Lower leg skin (tissue), 4 donors: ENCODE data around the gene PLCH1. TPM values are rescaled to one million over a fixed set of nuclear protein-coding genes. Genes with fewer than 3 reads are reported as not detected.

Source experiments
- DNase-seq, 2 donors: peaks; one replicate each; pipeline ENCODE4 v3.0.0-alpha.2; 2019; ENCODE audit warnings: low spot score in 2 of 2
- H3K4me3 ChIP-seq: fragments of 200-600 bp; sonication (generic); 2 replicates; pipeline ENCODE4 v1.5.1; 2017; ENCODE audit warnings: mild to moderate bottlenecking, low read depth; ENCODE audit not compliant: poor library complexity, severe bottlenecking
- CTCF ChIP-seq, 3 donors: fragments of 450-650 bp; IDR thresholded peaks; one replicate each; pipeline ENCODE4 v1.5.1; 2016; ENCODE audit warnings: antibody characterized with exemption in 3 of 3, mild to moderate bottlenecking in 3 of 3, moderate library complexity in 2 of 3
- POLR2A ChIP-seq, 2 donors: fragments of 450-650 bp; IDR thresholded peaks; one replicate each; pipeline ENCODE4 v1.6.1; 2016 to 2017; ENCODE audit warnings: antibody characterized with exemption in 2 of 2, mild to moderate bottlenecking in 1 of 2, moderate library complexity in 1 of 2
- WGBS, 2 donors: methylation state at CpG; one replicate each; pipeline ENCODE4 v1.1.5; 2018; 5-methylcytosine and 5-hydroxymethylcytosine counted together
- intact Hi-C: fragments of 100-400 bp; cut with DNase I; formaldehyde crosslinking; loops from one replicate; pipeline ENCODE4 v1.15.0; 2023; ENCODE audit warnings: low total_unique reads
- total RNA-seq, 4 donors: library from RNA; depleted of rRNA; stranded (reverse); fragments of >200 nt; gene quantifications; one replicate each; pipeline ENCODE4 v1.1.0, GENCODE V29; 2016

The PLCH1 gene
- total RNA-seq, 4 donors from 2014 or later = 0.55 to 1.2 (median 0.79) TPM

- H3K4me3 ChIP-seq = no peak overlapping the region
- WGBS, 2 donors = 97 to 100% methylated on average over 1 of the region's 1 CpG
- no peak for DNase-seq
- intact Hi-C loops = no loop called here
- TF ChIP-seq POLR2A (IDR thresholded peaks at IDR 0.05) (no peak), CTCF (IDR thresholded peaks at IDR 0.05) (no peak)
Observed at GRCh38 chr3:155443815-155444214, 301.1 kb downstream of the PLCH1 start.

- intact Hi-C loops = no loop called here
- no peak overlapping the region for H3K4me3 ChIP-seq
- TF ChIP-seq CTCF (IDR thresholded peaks at IDR 0.05) = no peak
- TF ChIP-seq POLR2A (IDR thresholded peaks at IDR 0.05) = no peak
- 82 to 84% methylated on average over 5 of the region's 5 CpGs for WGBS, 2 donors
- no peak for DNase-seq
Observed at GRCh38 chr3:155442072-155442471, 302.8 kb downstream of the PLCH1 start.

GRCh38 chr3:155441506-155441905 is 303.4 kb downstream of the PLCH1 start:
- no peak for DNase-seq
- TF ChIP-seq CTCF (IDR thresholded peaks at IDR 0.05) = no peak
- TF ChIP-seq POLR2A (IDR thresholded peaks at IDR 0.05) = no peak
- H3K4me3 ChIP-seq = no peak overlapping the region
- WGBS, 2 donors = 92 to 93% methylated on average over 1 of the region's 1 CpG
- intact Hi-C loops = no loop called here

- TF ChIP-seq CTCF (IDR thresholded peaks at IDR 0.05) (no peak), POLR2A (IDR thresholded peaks at IDR 0.05) (no peak)
- WGBS, 2 donors = 21 to 30% methylated on average over 2 of the region's 2 CpGs
- no peak overlapping the region for H3K4me3 ChIP-seq
- intact Hi-C loops = no loop called here
- DNase-seq = no peak
Observed at GRCh38 chr3:155441026-155441425, 303.8 kb downstream of the PLCH1 start.

- H3K4me3 ChIP-seq = no peak overlapping the region
- DNase-seq = no peak
- intact Hi-C loops = no loop called here
- no peak for TF ChIP-seq POLR2A (IDR thresholded peaks at IDR 0.05)
- TF ChIP-seq CTCF (IDR thresholded peaks at IDR 0.05) = no peak
Observed at GRCh38 chr3:155435821-155436220, 309.1 kb downstream of the PLCH1 start.

GRCh38 chr3:155431856-155432570 is 312.9 kb downstream of the PLCH1 start:
- no peak for TF ChIP-seq POLR2A (IDR thresholded peaks at IDR 0.05)
- TF ChIP-seq CTCF (IDR thresholded peaks at IDR 0.05) = no peak
- 79 to 80% methylated on average over 7 of the region's 7 CpGs for WGBS, 2 donors
- no peak overlapping the region for H3K4me3 ChIP-seq
- intact Hi-C loops = loop anchor here (1.0 kb wide), 1 partner anchor 17 kb away; no protein-coding TSS in a partner anchor
- DNase-seq = no peak
